GM18909 (cell line): ENCODE results near the gene PORCN.
A peak's percentile ranks its signal among the peaks of the same experiment; 100 is the strongest.

Source experiments
- ATAC-seq: cut with Tn5 transposase; IDR thresholded peaks from one replicate; pipeline ENCODE4 v1.9.1; 2021; ENCODE audit warnings: mild to moderate bottlenecking; ENCODE audit not compliant: unreplicated experiment, poor library complexity

PORCN gene

GRCh38 chrX:48475774-48476577 is 32.8 kb upstream of the PORCN start, which contains the start of gene FTSJ1:
Gene FTSJ1, plus strand, starts transcription at chrX:48476199. Its CDS starts 1,849 bp downstream, at chrX:48478048.
- peak; percentile 89 for ATAC-seq

- no peak for ATAC-seq
Observed at GRCh38 chrX:48476919-48477318, 31.9 kb upstream of the PORCN start.

- no peak for ATAC-seq
Observed at GRCh38 chrX:48477960-48478755, 30.6 kb upstream of the PORCN start.

GRCh38 chrX:48478806-48479205 is 30.0 kb upstream of the PORCN start:
- ATAC-seq: no peak

- ATAC-seq: no peak
Observed at GRCh38 chrX:48480142-48480541, 28.6 kb upstream of the PORCN start.

- ATAC-seq: no peak
Observed at GRCh38 chrX:48480583-48480982, 28.2 kb upstream of the PORCN start.

GRCh38 chrX:48482526-48482925 is 26.3 kb upstream of the PORCN start:
- ATAC-seq: no peak

GRCh38 chrX:48487362-48487798 is 21.4 kb upstream of the PORCN start:
- ATAC-seq: no peak

GRCh38 chrX:48488034-48488433 is 20.8 kb upstream of the PORCN start:
- no peak for ATAC-seq

- ATAC-seq: no peak
Observed at GRCh38 chrX:48489296-48489695, 19.5 kb upstream of the PORCN start.

GRCh38 chrX:48489892-48490291 is 18.9 kb upstream of the PORCN start:
- ATAC-seq: no peak

- no peak for ATAC-seq
Observed at GRCh38 chrX:48490661-48491060, 18.1 kb upstream of the PORCN start.

GRCh38 chrX:48491809-48492208 is 17.0 kb upstream of the PORCN start:
- no peak for ATAC-seq

- ATAC-seq: no peak
Observed at GRCh38 chrX:48492293-48492910, 16.4 kb upstream of the PORCN start.

GRCh38 chrX:48493890-48494364 is 14.9 kb upstream of the PORCN start:
- ATAC-seq: no peak

- no peak for ATAC-seq
Observed at GRCh38 chrX:48496660-48497059, 12.1 kb upstream of the PORCN start.

GRCh38 chrX:48497871-48498270 is 10.9 kb upstream of the PORCN start:
- ATAC-seq: no peak

- no peak for ATAC-seq
Observed at GRCh38 chrX:48498374-48498809, 10.4 kb upstream of the PORCN start.

- no peak for ATAC-seq
Observed at GRCh38 chrX:48504261-48504660, 4.5 kb upstream of the PORCN start.

GRCh38 chrX:48505481-48505880 is 3.3 kb upstream of the PORCN start:
- no peak for ATAC-seq

- ATAC-seq: no peak
Observed at GRCh38 chrX:48507246-48507645, 1.5 kb upstream of the PORCN start.
